ENCODE data around the gene ZNF536.

The ZNF536 gene

GRCh38 chr19:30558793-30559192 lies 186.6 kb downstream of the ZNF536 start:
- TF ChIP-seq CTCF (conservative IDR thresholded peaks at IDR 0.05; ENCODE audit: low read depth) = no peak
- ChIA-PET CTCF (no interaction called here), POLR2A (ENCODE audit: low non-redundant PET) (interaction anchor here (0.6 kb wide), 1 partner anchor 126 kb away, joined by 3 read pairs; no protein-coding TSS in a partner anchor)
- DNase-seq (ENCODE audit: low spot score) = no peak
- no peak overlapping the region for H3K27ac ChIP-seq

GRCh38 chr19:30559446-30559845 lies 187.3 kb downstream of the ZNF536 start:
- DNase-seq (ENCODE audit: low spot score) = no peak
- TF ChIP-seq CTCF (conservative IDR thresholded peaks at IDR 0.05; ENCODE audit: low read depth) = no peak
- no peak overlapping the region for H3K27ac ChIP-seq
- ChIA-PET CTCF (no interaction called here), POLR2A (ENCODE audit: low non-redundant PET) (no interaction called here)

GRCh38 chr19:30562981-30563380 lies 190.8 kb downstream of the ZNF536 start:
- H3K27ac ChIP-seq = no peak overlapping the region
- POLR2A ChIA-PET (ENCODE audit: low non-redundant PET) = no interaction called here
- CTCF ChIA-PET = no interaction called here
- TF ChIP-seq CTCF (conservative IDR thresholded peaks at IDR 0.05; ENCODE audit: low read depth) = no peak
- no peak for DNase-seq (ENCODE audit: low spot score)

GRCh38 chr19:30563691-30564090 lies 191.5 kb downstream of the ZNF536 start:
- DNase-seq (ENCODE audit: low spot score) = no peak
- H3K27ac ChIP-seq = no peak overlapping the region
- TF ChIP-seq CTCF (conservative IDR thresholded peaks at IDR 0.05; ENCODE audit: low read depth) = no peak
- ChIA-PET CTCF (no interaction called here), POLR2A (ENCODE audit: low non-redundant PET) (no interaction called here)

GRCh38 chr19:30564551-30565011 lies 192.4 kb downstream of the ZNF536 start:
- DNase-seq (ENCODE audit: low spot score) = no peak
- POLR2A ChIA-PET (ENCODE audit: low non-redundant PET) = no interaction called here
- no peak for TF ChIP-seq CTCF (conservative IDR thresholded peaks at IDR 0.05; ENCODE audit: low read depth)
- CTCF ChIA-PET = no interaction called here
- no peak overlapping the region for H3K27ac ChIP-seq

GRCh38 chr19:30565636-30566035 lies 193.5 kb downstream of the ZNF536 start:
- no peak for DNase-seq (ENCODE audit: low spot score)
- ChIA-PET POLR2A (ENCODE audit: low non-redundant PET) (no interaction called here), CTCF (no interaction called here)
- no peak overlapping the region for H3K27ac ChIP-seq
- TF ChIP-seq CTCF (conservative IDR thresholded peaks at IDR 0.05; ENCODE audit: low read depth) = no peak

Data from RWPE1 (cell line).